H1 (cell line): ENCODE results near the gene CNTN5. TPM values are rescaled to one million over a fixed set of nuclear protein-coding genes. Genes with fewer than 3 reads are reported as not detected.

Source experiments
- BRCA1 ChIP-seq: IDR thresholded peaks from 2 replicates; pipeline ENCODE4 v1.6.1; 2012; ENCODE audit warnings: low read depth, low read length, improper control_type of control experiment
- GABPA ChIP-seq: IDR thresholded peaks from 2 replicates; pipeline ENCODE4 v1.6.1; 2011; ENCODE audit warnings: mild to moderate bottlenecking, low read length, moderate library complexity, borderline replicate concordance; ENCODE audit not compliant: insufficient read depth
- RFX5 ChIP-seq: IDR thresholded peaks from 2 replicates; pipeline ENCODE4 v1.6.1; 2011; ENCODE audit warnings: low read depth, low read length, improper control_type of control experiment, borderline replicate concordance
- RXRA ChIP-seq: IDR thresholded peaks from 2 replicates; pipeline ENCODE4 v1.6.1; 2011; ENCODE audit warnings: low read depth, mild to moderate bottlenecking, low read length, moderate library complexity; ENCODE audit not compliant: insufficient read depth
- polyA plus RNA-seq, 7 experiments: library from polyadenylated mRNA; depleted of rRNA in 3 of 7; stranded (reverse) in 5 of 7; unstranded in 2 of 7; fragments of >200 nt in 5 of 7; fragments of 200-250 nt in 2 of 7; gene quantifications; 1 replicate in 5 of 7; 2 replicates in 1 of 7; 4 replicates in 1 of 7; pipeline versions ENCODE4 v1.2.1 to v1.2.3, GENCODE V29; 2011 to 2013; ENCODE audit warnings: missing spikeins in 2 of 7, mixed read lengths in 2 of 7
- total RNA-seq: library from RNA; stranded (reverse); fragmentation: NEBNext Ultra II Directional; extraction: Animal tissue kit (Norgen Biotek cat#: 25700); gene quantifications from 2 replicates; pipeline ENCODE4 v1.2.1, GENCODE V29; 2021

Gene CNTN5
- total and polyA plus RNA-seq, 2 of the 8 experiments (the other 6 are each of a cell fraction or from before 2014, with no cell fraction given), result not detected

DNA sequence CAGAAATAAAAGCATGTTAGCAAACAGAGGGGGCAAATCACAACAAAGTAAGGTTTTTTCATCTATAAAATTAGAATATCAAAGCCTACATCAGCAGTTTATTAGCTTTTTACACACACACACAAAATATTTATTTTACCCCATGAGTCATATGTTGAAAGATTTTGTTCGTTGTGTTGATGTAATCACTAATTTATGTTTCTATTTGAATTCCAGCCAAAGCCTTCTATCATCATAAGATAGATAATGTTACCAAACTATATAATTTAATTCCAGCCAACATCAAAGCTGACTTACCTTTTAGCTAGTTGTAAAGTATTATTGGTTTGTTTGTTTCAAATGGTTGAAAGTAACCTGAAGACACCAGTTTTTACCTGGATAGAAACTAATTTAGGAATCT lies 1208.3 kb downstream of the CNTN5 start (continued):
- TF ChIP-seq RFX5 (no peak), RXRA (no peak), GABPA (no peak), BRCA1 (no peak)
